ENCODE data around the gene PSME1. TPM values are rescaled to one million over a fixed set of nuclear protein-coding genes. Genes with fewer than 3 reads are reported as not detected.

The PSME1 gene
- 142 and 144 TPM in 2 replicates for total RNA-seq

DNA sequence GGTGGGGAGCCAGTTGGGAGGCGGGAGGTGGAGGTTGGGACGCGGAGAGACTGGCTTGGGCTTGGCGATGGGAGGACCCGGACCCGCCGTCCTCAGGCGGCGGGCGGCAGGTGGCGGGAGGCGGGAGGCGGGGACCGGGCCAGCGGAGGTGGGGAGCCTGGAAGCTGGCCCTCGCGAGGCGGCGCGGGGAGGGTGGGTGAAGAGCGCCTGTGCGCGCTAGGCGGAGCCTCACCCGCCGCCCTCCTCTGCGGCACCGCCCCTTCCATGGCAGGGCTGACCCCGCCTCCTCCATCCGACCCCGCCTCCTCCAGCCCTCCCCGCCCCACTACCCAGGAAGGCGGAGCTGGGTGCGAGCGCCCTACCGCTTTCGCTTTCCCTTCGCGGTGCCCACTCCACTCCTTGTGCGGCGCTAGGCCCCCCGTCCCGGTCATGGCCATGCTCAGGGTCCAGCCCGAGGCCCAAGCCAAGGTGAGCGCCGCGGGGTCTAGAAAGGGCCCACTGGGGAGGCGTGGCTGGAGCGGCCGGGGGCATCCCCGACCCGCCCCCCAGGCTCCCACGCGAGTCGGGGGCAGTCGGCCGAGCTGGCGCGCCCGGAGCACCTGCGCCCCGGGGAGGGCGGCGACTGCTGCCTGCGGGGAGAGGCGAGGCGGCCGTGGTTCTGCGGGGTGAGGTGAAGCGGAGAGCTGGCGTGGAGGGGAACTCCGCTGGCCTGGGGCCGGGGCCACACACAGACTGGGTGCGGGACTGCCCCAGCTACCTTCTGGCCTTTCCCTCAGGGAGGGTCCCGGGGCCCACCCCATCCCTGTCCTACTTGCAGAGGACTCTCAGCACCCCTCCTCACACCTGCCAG, at the start of gene PSME1:
Gene PSME1 (plus strand): TSS at position 361 of the 850 bp plus-strand sequence. CDS start 69 bp downstream, at position 430.

DNA sequence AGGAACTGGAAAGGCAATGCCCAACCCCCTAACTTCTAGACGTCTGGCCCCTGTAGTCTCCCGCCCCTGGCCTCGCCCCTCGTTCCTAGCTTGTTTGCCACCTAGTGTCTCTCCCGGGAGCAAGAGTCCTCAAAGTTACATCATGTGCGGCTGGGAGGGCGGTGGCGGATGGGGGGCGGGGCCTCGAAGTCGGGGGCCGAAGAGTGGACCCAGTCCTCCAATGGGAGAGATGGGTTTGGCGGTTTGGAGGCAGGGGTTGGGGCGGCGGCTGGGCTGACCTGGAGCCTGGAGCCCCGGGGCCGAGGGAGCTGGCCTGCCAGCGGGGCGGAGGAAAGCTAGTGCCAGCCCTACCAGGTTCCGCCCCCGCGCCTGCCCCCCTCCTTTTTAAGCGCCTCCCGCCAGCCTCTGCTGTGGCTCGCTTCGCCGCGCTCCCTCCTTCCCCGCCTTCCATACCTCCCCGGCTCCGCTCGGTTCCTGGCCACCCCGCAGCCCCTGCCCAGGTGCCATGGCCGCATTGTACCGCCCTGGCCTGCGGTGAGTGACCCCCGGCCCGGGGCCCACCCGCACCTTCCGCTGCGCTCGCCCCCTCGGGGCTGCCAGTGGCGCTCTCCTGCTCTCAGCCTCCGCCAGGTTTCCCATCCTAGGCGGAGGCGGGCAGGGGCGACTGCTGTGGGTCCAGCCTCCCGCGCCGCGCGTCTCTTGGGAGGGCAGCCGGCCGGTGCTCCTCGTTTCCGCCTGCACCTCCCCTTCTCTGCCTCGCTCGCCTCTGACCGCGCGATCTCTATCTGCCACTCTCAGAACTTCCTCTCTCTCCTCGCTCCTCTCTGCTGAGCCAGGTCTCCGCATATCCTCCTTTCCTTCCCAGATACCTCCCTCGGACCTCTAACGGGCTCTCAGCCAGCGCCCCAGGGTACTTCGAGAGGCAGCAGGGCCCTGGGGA, 41.8 kb upstream of the PSME1 start, which contains the start of gene PCK2:
Gene PCK2 (plus strand): TSS at position 411 of the 940 bp plus-strand sequence. CDS start 95 bp downstream, at position 506.

DNA sequence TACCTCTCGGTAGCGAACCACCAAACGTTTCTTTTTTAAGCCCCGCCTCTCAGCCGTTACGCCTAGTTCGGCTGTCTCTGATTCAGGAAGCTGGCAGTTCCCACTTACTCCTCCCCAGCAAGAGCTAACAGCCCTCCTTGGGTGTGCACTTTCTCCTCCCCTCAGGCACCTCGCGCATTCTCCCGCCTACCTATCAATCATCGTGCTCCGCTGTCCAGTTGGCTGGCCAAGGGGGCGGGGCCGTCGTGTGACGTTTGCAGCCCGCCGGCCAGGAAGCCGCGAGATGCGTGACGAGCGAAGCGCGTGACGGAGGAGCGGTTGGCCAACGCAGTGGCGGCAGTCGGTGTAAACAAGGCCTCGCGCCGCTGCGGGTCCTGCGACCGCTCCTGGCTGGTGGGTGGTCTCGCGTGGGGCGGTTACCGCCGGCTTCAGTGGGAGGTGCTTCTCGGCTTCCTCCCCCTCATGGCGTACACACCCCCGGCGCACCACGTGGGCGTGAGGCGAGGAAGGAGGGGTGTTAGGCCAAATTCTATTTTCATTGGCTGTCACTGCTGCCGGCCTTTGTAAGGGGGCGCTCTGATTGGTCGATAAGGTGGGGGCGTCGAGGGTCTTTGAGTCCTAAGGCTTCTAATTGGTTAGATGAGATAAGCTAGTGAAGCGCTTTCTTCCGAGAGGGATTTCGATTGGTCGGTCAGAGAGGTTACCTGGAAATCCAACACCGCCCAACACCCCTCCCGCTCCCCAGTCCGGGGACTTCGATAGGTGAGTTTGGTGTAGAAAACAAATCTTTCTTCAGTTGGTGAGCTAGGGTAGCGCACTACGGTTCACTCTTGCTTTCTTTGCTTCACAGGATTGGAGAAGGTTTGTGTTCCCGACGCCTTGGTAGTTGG, 21.2 kb upstream of the PSME1 start, which contains the start of the genes DCAF11 and NRL:
Gene DCAF11 (plus strand): TSS at position 246 of the 890 bp plus-strand sequence. CDS start 818 bp downstream, outside the sequence.
Gene NRL (minus strand): TSS at position 418 of the 890 bp plus-strand sequence. CDS start 32,101 bp downstream, outside the sequence.

DNA sequence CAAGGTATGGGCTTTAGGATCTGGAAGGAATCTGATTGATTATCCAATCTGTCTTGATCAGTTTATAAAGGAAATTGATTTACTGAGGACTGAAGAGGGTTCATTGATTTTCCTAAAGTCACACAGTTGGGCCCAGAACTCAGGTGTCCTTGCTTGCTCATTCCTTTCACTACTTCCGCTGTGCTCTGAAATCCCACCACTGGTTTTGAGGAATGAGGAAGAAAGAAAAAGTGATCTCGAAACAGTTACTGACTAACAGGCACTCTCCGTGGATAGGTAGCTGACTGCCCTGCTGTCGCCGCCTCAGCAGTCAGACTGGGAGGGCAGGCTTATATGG, 5.6 kb upstream of the PSME1 start, which contains the start of gene FITM1:
Gene FITM1 (plus strand): TSS at position 280 of the 337 bp plus-strand sequence. CDS start 905 bp downstream, outside the sequence.

DNA sequence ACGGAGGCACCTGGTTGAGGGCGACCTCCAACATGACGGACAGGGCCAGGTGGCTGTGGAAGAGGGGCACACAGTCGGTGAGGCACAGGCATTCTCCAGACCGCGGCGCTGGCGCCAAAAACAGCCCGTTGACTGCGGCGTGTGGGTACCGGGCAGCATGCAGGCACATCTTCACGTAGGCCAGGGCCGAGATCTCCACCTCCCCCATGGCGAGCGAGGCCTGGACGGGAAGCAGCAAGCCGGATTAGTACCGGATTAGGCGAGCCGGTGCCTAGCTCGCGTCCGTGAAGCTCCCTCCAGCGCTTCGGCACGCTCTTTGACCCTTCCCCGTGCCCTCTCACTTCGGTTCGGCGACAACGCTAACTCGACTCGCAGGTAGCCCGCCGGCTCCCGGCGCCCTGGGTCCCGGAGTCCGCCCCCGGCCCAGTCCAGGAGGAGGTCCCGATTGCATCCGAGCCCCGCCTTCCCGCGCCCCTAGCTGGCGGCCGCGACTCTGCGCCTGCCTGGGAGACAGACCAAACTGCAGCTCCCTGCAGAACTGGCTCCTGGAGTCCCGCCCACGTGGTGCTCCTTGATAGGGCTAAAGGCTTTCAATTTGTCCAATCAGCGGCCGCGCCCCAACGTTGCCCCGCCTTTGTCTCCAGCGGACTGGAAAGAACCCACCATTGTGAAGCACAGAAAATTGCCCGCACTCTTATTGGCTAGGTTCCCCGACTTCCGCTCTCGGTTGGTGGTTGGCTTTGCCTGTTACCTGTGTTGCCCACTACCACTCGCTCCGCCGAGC, 5.3 kb downstream of the PSME1 start, which contains the start of gene EMC9:
Gene EMC9 (minus strand): TSS at position 495 of the 784 bp plus-strand sequence. CDS start 287 bp downstream, at position 208.

DNA sequence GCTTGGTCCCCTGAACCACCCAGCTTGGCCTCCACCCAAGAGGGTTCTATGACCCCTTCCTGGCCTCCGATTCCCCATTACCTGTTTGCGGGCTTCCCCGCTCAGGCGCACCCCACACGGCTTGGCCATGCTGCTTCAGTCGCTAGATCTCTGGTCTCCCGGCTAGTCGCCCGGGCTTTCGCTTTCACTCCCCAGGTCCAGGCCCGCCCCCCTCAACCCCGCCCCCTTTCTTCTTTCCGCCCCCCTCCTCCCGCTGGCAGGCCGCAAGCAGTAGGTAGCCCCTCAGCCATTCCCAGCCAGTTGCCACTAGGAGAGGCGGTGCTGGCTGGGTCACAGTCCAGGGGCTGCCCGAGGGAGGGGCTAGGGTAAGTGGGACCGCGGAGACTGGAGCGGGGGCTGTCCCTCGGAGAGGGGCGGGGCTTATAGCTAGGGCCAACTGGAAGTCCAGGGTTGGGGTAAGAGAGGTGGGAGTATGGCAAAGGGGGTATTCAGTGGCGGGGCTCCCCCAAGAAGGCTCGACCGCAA, 10.5 kb downstream of the PSME1 start, which contains the start of gene PSME2:
Gene PSME2 (minus strand): TSS at position 158 of the 525 bp plus-strand sequence. CDS start 29 bp downstream, at position 129.

DNA sequence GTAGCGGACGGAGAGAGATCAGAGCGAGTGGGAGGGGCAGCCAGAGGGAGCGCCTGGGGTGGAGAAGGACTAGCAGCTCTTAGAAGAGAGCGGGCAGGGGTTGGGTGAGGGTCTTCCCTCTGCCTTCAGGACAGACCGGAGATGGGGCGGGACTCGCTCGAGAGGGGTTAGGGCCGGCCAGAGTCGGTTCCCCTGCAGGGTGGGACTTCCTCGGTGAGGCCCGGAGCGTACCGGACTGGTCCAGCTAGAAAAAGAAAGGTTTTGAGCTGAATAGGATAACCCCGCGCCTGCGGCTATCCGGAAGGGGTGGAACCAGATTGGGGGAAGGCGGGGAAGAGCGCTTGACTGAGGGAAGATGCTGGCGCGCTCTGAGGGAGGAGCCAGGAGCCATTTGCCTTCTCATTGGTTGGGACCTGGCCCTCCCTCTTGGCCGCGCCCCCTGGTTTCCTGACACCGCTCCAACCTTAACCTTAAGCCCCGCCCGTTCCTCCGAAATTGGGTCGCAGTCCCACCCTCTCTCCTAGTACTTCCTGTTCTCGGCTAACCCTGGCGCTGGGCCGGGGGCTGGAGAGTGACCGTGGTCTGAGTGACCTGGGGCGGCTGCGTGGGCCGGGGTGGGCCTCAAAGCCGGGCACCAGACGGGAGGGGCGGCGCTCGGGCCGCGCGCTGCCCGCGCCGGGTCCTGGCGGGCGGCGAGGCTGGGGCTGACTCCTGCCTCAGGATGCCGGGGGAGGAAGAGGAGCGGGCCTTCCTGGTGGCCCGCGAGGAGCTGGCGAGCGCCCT, 11.2 kb downstream of the PSME1 start, which contains the start of gene RNF31:
Gene RNF31 (plus strand): TSS at position 521 of the 783 bp plus-strand sequence. CDS start 201 bp downstream, at position 722.

DNA sequence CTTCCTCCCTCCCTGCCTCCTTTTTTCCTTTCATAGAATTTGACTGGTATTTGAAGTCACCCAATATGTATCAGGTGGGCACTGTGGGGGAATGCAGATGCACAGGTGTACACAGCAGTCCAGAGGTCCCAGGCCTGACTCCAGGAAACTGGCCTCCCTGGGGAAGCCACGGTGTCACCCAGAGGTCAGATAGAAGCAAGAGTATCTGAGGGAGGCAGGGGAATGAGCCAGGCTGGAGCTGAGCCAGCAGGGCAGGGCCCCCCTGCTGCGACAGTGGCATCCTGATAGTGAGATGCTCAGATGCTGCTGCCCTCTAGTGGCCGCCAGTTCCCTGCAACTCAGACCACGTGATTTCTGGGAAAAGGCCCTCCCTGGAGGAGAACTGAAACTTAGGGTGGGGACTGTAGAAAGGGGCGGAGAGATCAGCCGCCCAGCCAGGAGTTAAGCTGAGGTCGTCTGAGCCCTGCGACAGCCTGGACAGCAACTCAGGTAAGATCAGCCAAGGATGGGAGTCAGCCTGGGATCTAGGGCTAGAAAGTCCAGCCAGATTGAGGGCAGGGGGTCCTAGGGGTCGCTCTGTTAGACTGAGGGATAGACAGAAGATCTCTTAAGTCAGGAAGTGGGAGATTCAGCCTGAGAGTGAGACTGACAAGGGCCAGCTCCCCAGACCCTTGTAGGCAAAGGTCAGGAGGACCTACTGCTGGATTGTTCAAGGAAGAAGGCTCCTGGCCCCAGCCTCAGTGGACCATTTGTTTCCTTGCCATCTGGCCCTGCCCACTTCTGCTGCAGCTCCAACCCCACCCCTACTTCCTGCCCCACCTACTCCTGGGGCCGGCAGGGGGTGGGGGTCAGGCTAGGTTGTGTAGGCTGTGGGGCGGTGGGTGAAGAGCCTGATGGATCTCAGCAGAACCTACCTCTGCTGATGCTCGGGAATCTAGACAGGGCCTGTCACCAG, 25.1 kb downstream of the PSME1 start, which contains the start of gene IRF9:
Gene IRF9 (plus strand): TSS at position 416 of the 955 bp plus-strand sequence. CDS start 880 bp downstream, outside the sequence.

DNA sequence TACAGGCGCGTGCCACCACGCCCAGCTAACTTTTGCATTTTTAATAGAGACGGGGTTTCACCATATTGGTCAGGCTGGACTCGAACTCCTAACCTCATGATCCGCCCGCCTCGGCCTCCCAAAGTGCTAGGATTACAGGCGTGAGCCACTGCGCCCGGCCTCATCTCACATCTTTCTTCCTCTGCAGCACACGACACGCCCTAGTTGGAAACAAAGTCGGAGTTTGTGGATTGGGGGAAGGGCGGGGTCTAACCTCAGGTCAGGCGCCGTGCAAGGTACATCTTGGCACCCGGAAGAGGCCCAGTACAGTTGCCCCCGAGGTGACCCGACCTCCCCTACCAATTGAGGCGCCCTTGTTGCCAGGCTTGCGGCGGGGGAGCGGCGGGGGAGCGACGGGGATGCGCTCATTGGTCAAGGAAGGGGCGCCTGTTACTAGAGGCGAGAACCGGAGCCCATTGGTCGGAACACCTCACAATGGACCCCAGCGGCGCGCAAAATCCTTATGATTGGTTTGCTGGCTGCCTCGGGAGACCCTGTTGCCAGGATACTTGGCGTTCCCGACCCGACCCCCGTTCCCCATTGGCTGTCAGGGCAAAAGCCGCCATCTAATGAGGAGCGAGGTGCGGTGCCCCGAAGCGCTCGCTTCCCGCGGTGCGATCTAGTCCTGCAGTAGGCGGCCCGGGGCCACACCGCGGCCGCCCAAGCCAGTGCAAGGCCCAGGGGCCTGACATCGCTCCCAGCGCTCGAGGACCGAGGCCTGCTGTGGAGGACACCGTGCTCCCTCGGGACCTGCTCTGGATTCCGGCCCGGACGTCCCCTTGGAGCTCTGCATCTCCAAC, 35.6 kb downstream of the PSME1 start, which contains the start of gene REC8:
Gene REC8 (plus strand): TSS at position 659 of the 839 bp plus-strand sequence. CDS start 473 bp downstream, outside the sequence.

Other genes starting within 250 kb of the PSME1 start
- gene DHRS4, start 182.4 kb upstream of the PSME1 start, total RNA-seq = 48.3 and 59.6 TPM in 2 replicates
- 12.1 and 14.8 TPM in 2 replicates for gene DHRS4L2, start 147.3 kb upstream of the PSME1 start, total RNA-seq
- gene CARMIL3, start 84.2 kb upstream of the PSME1 start, total RNA-seq = under 0.01 TPM in 1 of 2 replicates, not detected in the other
- gene CPNE6, start 64.6 kb upstream of the PSME1 start, total RNA-seq = not detected in 2 replicates
- 6.7 and 9.0 TPM in 2 replicates for gene PCK2, start 41.9 kb upstream of the PSME1 start, total RNA-seq
- 65.9 and 89.1 TPM in 2 replicates for gene DCAF11, start 21.4 kb upstream of the PSME1 start, total RNA-seq
- gene NRL, start 21.2 kb upstream of the PSME1 start, total RNA-seq = 0.69 and 2.2 TPM in 2 replicates
- 0.34 and 0.76 TPM in 2 replicates for gene FITM1, start 5.5 kb upstream of the PSME1 start, total RNA-seq
- 15.4 and 15.8 TPM in 2 replicates for gene EMC9, start 5.4 kb downstream of the PSME1 start, total RNA-seq
- gene PSME2, start 10.4 kb downstream of the PSME1 start, total RNA-seq = 109 and 142 TPM in 2 replicates
- 22.1 and 24.0 TPM in 2 replicates for gene RNF31, start 11.3 kb downstream of the PSME1 start, total RNA-seq
- gene IRF9, start 25.1 kb downstream of the PSME1 start, total RNA-seq = 43.9 and 55.4 TPM in 2 replicates
- 0.87 and 1.3 TPM in 2 replicates for gene REC8, start 35.9 kb downstream of the PSME1 start, total RNA-seq
- 19.3 and 31.5 TPM in 2 replicates for gene IPO4, start 52.6 kb downstream of the PSME1 start, total RNA-seq
- gene TM9SF1, start 59.2 kb downstream of the PSME1 start, total RNA-seq = 39.6 and 58.0 TPM in 2 replicates
- not detected in 2 replicates for gene TSSK4, start 69.5 kb downstream of the PSME1 start, total RNA-seq
- gene CHMP4A, start 77.3 kb downstream of the PSME1 start, total RNA-seq = 23.7 and 27.1 TPM in 2 replicates
- 11.3 and 13.1 TPM in 2 replicates for gene MDP1, start 79.9 kb downstream of the PSME1 start, total RNA-seq
- gene NEDD8, start 96.2 kb downstream of the PSME1 start, total RNA-seq = 186 and 243 TPM in 2 replicates
- gene GMPR2, start 96.7 kb downstream of the PSME1 start, total RNA-seq = 80.6 and 106 TPM in 2 replicates
- 45.1 and 70.4 TPM in 2 replicates for gene TINF2, start 106.4 kb downstream of the PSME1 start, total RNA-seq
- gene TGM1, start 127.0 kb downstream of the PSME1 start, total RNA-seq = 0.09 and 0.22 TPM in 2 replicates
- 10.7 and 12.2 TPM in 2 replicates for gene RABGGTA, start 135.4 kb downstream of the PSME1 start, total RNA-seq
- gene DHRS1, start 163.6 kb downstream of the PSME1 start, total RNA-seq = 5.8 and 16.0 TPM in 2 replicates
- gene NOP9, start 163.7 kb downstream of the PSME1 start, total RNA-seq = 20.8 and 21.0 TPM in 2 replicates
- 1.2 TPM in 2 replicates for gene CIDEB, start 171.8 kb downstream of the PSME1 start, total RNA-seq
- gene LTB4R2, start 173.9 kb downstream of the PSME1 start, total RNA-seq = 2.3 and 3.1 TPM in 2 replicates
- 1.6 and 1.7 TPM in 2 replicates for gene LTB4R, start 175.3 kb downstream of the PSME1 start, total RNA-seq
- gene ADCY4, start 198.9 kb downstream of the PSME1 start, total RNA-seq = 51.0 and 57.6 TPM in 2 replicates
- 2.1 and 2.2 TPM in 2 replicates for gene RIPK3, start 203.8 kb downstream of the PSME1 start, total RNA-seq
- 0.34 and 0.65 TPM in 2 replicates for gene NFATC4, start 232.0 kb downstream of the PSME1 start, total RNA-seq

All from dermis lymphatic vessel endothelial cell (primary cell).